ENCODE results near the gene RABL2B. TPM values are rescaled to one million over a fixed set of nuclear protein-coding genes. Genes with fewer than 3 reads are reported as not detected.

Gene RABL2B
- total and polyA plus RNA-seq, 12 donors: 10.1 to 33.9 (median 17.7) TPM

GRCh38 chr22:50726643-50727340 lies 56.6 kb downstream of the RABL2B start:
- no peak overlapping the region for H3K27ac ChIP-seq
- H3K36me3 ChIP-seq (replicated peaks in 1 of 2): peaks cover 0 to 7% of the 10 kb centered on the region in 2 donors
- H3K4me1 ChIP-seq (replicated peaks in 1 of 2): no peaks in the 10 kb centered on the region
- no peak for TF ChIP-seq CTCF (IDR thresholded peaks at IDR 0.05)
- no peak for TF ChIP-seq POLR2A (IDR thresholded peaks at IDR 0.05)
- H3K27me3 ChIP-seq: peaks cover 12% of the 10 kb centered on the region
- WGBS, 4 donors: 82 to 92% (median 85%) methylated on average over 11 to 14 of the region's 14 CpGs
- intact Hi-C loops (cut with DNase I): no loop called here
- no peak for DNase-seq
- no peak overlapping the region for H3K4me3 ChIP-seq
- H3K9me3 ChIP-seq (replicated peaks in 1 of 3): no peaks in the 10 kb centered on the region

- peaks cover 0 to 7% of the 10 kb centered on the region in 2 donors for H3K36me3 ChIP-seq (replicated peaks in 1 of 2)
- no peak overlapping the region for H3K4me3 ChIP-seq
- DNase-seq: no peak
- intact Hi-C loops (cut with DNase I): no loop called here
- 80 to 91% (median 89%) methylated on average over 3 to 7 of the region's 7 CpGs for WGBS, 4 donors
- no peak for TF ChIP-seq CTCF (IDR thresholded peaks at IDR 0.05)
- TF ChIP-seq POLR2A (IDR thresholded peaks at IDR 0.05): no peak
- no peaks in the 10 kb centered on the region for H3K4me1 ChIP-seq (replicated peaks in 1 of 2)
- H3K9me3 ChIP-seq (replicated peaks in 1 of 3): no peaks in the 10 kb centered on the region
- no peak overlapping the region for H3K27ac ChIP-seq
- peaks cover 2% of the 10 kb centered on the region for H3K27me3 ChIP-seq
These were observed 57.8 kb downstream of the RABL2B start for GRCh38 chr22:50725597-50725996.

GRCh38 chr22:50724616-50725015 lies 58.8 kb downstream of the RABL2B start:
- H3K36me3 ChIP-seq (replicated peaks in 1 of 2): peaks cover 0 to 7% of the 10 kb centered on the region in 2 donors
- H3K4me1 ChIP-seq (replicated peaks in 1 of 2): no peaks in the 10 kb centered on the region
- H3K27me3 ChIP-seq: peaks cover 5% of the 10 kb centered on the region
- no peak overlapping the region for H3K27ac ChIP-seq
- H3K4me3 ChIP-seq: no peak overlapping the region
- no peak for DNase-seq
- H3K9me3 ChIP-seq (replicated peaks in 1 of 3): no peaks in the 10 kb centered on the region
- no peak for TF ChIP-seq CTCF (IDR thresholded peaks at IDR 0.05)
- TF ChIP-seq POLR2A (IDR thresholded peaks at IDR 0.05): no peak
- WGBS, 4 donors: 75 to 88% (median 82%) methylated on average over 6 to 8 of the region's 8 CpGs
- intact Hi-C loops (cut with DNase I): no loop called here

GRCh38 chr22:50723991-50724390 lies 59.4 kb downstream of the RABL2B start:
- DNase-seq: no peak
- H3K9me3 ChIP-seq (replicated peaks in 1 of 3): no peaks in the 10 kb centered on the region
- H3K4me1 ChIP-seq (replicated peaks in 1 of 2): no peaks in the 10 kb centered on the region
- no peak overlapping the region for H3K4me3 ChIP-seq
- H3K27me3 ChIP-seq: peaks cover 8% of the 10 kb centered on the region
- no peak for TF ChIP-seq POLR2A (IDR thresholded peaks at IDR 0.05)
- TF ChIP-seq CTCF (IDR thresholded peaks at IDR 0.05): no peak
- H3K27ac ChIP-seq: no peak overlapping the region
- intact Hi-C loops (cut with DNase I): no loop called here
- peaks cover 0 to 7% of the 10 kb centered on the region in 2 donors for H3K36me3 ChIP-seq (replicated peaks in 1 of 2)
- WGBS, 4 donors: 73 to 84% (median 76%) methylated on average over 7 of the region's 7 CpGs

All from adrenal gland (tissue), 12 donors.